D721Med (cell line): ENCODE data around the gene ZNF224.

Source experiments
- DNase-seq: peaks from one replicate; pipeline ENCODE4 v3.0.0; 2011; ENCODE audit warnings: low spot score; ENCODE audit not compliant: insufficient read length
- FAIRE-seq: peaks from 2 replicates; lab custom pipeline; 2011; peaks lifted over from hg19 to GRCh38; lab: Jason Lieb, UNC
- TF ChIP-seq, protein P1 (sequence below): IDR thresholded peaks from 2 replicates; pipeline ENCODE4 v1.5.1; 2012; ENCODE audit warnings: mild to moderate bottlenecking, control low read depth; ENCODE audit not compliant: insufficient read depth; ENCODE audit errors: missing control alignments

ZNF224 gene

DNA sequence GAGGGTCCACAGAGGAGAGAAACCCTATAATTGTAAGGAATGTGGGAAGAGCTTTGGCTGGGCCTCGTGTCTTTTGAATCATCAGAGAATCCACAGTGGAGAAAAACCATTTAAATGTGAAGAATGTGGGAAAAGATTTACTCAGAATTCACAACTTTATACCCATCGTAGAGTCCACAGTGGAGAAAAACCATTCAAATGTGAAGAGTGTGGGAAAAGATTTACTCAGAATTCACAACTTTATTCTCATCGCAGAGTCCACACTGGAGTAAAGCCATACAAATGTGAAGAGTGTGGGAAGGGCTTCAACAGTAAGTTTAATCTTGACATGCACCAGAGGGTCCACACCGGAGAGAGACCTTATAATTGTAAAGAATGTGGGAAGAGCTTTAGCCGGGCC, 37.8 kb downstream of the ZNF224 start:
- TF ChIP-seq, protein P1, sequence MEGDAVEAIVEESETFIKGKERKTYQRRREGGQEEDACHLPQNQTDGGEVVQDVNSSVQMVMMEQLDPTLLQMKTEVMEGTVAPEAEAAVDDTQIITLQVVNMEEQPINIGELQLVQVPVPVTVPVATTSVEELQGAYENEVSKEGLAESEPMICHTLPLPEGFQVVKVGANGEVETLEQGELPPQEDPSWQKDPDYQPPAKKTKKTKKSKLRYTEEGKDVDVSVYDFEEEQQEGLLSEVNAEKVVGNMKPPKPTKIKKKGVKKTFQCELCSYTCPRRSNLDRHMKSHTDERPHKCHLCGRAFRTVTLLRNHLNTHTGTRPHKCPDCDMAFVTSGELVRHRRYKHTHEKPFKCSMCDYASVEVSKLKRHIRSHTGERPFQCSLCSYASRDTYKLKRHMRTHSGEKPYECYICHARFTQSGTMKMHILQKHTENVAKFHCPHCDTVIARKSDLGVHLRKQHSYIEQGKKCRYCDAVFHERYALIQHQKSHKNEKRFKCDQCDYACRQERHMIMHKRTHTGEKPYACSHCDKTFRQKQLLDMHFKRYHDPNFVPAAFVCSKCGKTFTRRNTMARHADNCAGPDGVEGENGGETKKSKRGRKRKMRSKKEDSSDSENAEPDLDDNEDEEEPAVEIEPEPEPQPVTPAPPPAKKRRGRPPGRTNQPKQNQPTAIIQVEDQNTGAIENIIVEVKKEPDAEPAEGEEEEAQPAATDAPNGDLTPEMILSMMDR = no peak
- FAIRE-seq = no peak
- DNase-seq = no peak

DNA sequence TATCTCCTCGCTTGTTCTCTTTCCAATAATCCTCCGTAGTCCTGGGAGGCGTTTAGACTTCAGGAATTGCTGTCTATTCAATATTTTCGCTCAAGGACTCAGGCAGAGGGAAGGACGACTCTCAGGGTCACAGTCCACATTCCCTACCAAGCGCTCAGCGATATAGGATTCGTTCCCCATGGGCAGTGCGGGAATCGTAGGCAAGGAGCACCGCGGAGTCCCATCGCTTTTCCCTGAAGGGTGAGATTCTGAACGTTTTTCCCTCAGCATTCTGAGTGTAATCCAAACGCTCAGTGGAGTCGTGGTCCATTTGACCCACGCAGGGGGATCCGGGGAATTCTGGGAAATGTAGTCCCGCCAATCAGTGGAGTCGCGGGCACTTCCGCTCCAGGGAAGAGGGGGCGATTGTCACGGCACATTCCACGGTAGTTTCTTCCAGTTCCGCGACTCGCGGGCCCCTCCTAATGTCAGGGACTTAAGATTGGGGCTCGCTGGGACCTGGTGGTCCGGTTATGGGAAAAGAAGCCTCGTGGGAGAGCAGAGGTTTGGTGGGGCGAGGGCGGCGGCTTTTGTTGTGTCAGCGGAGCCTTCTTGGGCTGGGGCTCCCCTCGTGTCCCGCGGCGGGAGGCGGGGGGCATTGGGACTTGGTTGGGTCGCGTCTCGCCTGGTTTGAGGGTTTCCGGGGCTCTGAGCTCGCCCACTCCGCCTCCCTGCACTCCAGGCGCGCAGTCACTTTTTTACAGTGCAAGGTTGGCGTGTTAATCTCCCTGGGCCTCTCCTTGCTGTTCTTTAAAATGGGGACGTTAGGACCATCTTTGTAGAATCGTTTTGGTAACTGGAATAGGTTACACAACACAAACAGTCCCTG, 47.3 kb downstream of the ZNF224 start, which contains the start of gene ZNF234:
Gene ZNF234, plus strand, starts transcription at position 364 of the 868 bp plus-strand sequence. CDS start 3,079 bp downstream, outside the sequence.
- DNase-seq = peak; percentile 83
- TF ChIP-seq, protein P1 = no peak
- FAIRE-seq = no peak

DNA sequence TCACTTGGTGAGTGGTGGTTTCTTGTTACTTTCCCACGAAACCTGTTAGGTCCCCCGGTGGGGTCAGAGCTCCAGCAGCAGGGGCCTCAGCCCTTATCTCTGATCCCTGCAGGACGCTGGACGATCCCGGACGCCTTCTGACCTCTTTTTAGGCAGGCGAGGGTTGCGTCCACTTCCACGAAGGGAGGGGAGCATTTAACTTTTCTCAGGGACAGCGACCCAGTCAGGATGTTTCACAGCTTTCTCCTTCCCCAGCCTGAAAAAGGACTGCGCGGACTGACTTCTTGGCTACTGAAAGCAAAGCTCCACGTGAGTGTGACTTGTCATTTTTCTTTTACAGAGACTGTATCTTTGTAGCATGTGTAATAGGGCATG, 47.9 kb downstream of the ZNF224 start:
- DNase-seq (no peak), FAIRE-seq (no peak)
- TF ChIP-seq, protein P1 = no peak

DNA sequence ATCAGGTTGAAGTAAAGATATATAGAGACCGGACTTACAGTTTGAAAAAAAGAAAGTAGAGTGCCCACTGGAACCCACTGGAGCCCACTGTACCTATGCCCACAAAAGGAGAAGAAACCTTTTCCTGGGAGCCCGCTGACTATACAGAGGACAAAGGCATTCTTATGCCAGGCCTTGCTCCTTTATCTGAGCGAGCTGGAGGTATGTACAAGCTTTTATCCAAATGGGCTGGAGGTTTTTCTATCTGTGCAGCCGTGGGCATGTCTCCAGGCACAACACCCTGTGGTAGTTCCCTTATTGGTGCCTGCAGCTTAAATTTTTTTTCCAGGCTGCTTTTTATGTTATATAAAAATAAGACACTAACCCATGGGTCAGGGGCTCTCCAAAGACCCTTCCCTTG, 55.6 kb downstream of the ZNF224 start:
- DNase-seq (no peak), FAIRE-seq (no peak)
- TF ChIP-seq, protein P1 = no peak

DNA sequence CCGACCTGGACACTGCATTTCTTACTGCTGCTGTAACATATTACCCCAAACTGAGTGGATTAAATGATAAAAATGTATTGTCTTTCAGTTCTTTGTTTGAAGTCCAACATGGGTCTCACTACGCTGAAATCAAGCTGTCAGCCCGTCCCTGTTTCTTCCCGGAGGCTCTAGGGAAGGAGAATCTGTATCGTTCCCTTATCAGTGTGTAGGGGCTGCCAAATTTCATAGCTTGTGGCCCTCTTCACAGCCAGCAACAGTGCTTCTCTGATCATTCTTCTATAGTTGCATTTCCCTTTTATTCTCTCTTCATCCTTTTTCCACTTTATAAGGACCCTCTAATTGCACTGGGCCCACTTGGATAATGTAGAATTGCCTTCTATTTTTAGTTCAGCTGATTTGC, 57.3 kb downstream of the ZNF224 start:
- DNase-seq = no peak
- TF ChIP-seq, protein P1 = no peak
- FAIRE-seq = no peak

DNA sequence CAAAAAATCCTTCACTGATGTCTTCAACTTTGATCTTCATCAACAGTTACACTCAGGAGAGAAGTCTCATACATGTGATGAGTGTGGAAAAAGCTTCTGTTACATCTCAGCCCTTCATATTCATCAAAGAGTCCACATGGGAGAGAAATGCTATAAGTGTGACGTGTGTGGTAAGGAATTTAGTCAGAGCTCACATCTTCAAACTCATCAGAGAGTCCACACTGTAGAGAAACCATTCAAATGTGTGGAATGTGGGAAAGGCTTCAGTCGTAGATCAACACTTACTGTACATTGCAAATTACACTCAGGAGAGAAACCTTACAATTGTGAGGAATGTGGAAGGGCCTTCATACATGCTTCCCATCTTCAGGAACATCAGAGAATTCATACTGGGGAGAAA, 62.3 kb downstream of the ZNF224 start:
- DNase-seq (no peak), FAIRE-seq (no peak)
- TF ChIP-seq, protein P1 = no peak
